ENCODE data around the gene PPP1R12C.
"Not testable (repeated sequence)": the region's sequence is repeated elsewhere in the genome, so short reads cannot be mapped to it uniquely, and the experiment has no call there.

The PPP1R12C gene

DNA sequence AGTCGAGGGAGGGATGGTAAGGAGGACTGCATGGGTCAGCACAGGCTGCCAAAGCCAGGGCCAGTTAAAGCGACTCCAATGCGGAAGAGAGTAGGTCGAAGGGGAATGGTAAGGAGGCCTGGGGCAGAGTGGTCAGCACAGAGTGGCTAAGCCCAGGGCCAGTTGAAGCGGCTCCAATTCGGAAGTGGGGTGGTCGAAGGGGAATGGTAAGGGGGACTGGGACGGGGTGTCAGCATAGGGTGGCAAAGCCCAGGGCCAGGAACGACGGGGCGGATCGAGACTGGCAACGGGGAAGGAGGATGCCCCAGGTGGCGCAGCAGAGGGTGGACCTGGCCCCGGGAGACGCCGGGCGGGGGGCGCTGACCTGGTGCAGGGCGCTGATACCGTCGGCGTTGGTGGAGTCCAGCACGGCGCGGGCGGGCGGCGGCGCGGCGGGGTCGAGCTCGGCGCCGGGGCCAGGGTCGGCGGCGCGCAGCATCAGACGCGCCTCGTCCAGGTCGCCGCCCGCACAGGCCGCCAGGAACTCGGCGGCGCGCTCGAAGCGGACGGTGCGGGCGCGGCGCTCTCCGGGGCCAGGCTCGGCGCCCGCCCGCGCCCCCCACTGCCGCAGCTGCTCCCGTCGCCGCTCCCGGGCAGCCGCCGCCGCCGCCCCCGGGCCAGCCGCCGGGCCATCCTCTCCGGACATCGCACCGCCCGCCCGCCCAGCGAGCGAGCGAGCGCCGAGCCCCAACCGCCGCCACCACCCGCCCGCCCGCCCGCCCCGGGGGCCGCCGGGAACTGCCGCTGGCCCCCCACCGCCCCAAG lies at the start of gene PPP1R12C:
Gene PPP1R12C (minus strand): TSS at position 779 of the 804 bp plus-strand sequence. CDS start 94 bp downstream, at position 685.
- DNase-seq = no peak

DNA sequence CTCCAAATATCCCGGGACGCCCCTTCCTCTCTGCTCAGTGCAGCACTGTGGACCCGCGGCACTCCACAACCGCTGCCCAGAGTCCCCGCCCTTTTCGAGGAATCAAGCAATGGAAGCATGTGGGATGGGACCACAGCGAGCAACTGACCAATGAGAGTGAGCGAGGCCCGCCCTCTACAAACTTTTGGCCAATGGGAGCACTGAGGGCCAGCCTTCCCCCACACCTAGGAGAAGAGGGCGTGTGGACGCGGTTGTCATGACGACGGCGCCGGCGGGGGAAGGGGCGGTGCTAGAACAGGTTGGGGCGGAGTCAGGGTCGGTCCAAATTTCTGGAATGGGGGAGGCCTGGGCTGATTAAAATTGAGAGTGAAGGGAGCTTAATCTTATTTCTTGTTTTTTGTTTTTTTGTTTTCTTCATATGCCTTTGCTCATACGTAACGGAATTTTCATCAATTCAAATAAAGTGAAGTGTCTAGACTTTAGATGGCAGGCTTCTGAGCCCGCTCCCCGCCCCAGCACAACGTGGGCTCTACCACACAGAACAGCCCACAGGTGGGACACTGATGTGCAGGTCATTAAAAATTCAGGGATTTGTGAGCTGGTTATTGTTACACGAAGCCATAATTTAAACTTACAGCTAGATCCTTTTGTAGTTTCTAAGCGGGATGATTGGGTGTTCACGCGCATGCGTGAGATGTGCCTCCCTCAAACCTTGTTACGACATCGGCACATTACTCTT lies 49.3 kb upstream of the PPP1R12C start, which contains the start of gene DNAAF3:
Gene DNAAF3 (minus strand): TSS at position 84 of the 739 bp plus-strand sequence. CDS start 200 bp downstream, outside the sequence.
- DNase-seq = peak; percentile 83

DNA sequence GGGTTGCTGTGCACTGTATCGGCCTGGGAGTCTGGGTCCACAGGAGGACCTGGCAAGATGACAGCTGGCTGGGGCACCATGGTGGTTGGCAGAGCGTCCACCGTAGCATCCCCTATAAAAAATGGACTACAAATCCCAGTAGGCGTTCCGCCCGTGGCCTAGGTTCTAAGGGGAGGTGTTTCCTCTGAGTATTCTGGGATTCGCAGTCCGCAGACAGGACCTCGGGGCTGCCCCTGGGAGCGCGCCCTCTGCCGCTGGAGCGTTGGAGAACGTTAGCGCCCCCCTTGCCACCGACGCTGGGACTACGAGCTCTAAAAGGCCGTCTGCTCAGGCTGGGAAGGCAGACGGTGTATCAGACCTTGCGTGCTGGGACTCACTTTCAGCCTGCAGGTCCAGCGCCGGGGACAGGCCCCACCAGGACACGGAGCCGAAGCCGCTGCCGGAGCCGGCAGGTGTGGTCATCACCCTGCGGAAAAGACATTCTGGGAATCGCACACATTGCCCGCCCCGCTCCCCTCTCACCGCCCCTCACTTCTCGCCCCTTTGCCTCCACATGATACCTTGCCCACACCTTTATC lies 48.6 kb upstream of the PPP1R12C start:
- DNase-seq = peak; percentile 63

DNA sequence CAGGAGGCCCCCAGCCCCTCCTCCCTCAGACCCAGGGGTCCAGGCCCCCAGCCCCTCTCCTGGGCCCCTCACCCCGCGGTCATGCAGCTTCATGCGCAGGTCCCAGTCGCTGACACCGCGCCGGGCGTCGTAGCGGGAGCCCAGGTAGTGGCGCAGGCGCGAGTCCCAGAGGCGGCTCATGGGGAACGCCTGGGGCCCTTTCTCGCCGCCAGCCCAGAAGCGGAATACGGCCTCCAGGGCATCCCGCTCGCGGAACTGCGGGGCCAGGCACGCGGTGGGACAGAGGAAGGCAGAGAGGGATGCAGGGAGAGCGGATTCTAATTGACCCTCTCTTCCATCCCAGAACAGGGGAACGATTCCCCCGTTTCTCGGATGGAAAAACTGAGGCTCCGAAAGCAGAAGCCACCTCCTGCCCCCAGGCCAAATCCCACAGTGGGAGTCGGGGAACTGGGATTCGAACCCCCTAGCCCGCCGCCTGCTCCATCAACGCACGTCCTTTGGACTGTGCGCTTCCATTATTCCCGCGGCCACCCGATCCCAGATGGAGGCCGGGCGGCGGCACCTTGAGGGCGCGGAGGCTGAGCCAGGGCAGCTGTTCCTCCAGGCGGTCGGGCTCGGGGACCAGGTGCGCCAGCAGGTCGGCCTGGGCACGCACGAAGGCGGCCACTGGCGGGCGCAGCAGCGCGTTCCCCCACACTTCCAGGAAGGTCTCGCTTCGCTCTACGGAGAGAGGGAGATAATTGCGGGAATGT lies 44.3 kb upstream of the PPP1R12C start:
- DNase-seq = no peak

DNA sequence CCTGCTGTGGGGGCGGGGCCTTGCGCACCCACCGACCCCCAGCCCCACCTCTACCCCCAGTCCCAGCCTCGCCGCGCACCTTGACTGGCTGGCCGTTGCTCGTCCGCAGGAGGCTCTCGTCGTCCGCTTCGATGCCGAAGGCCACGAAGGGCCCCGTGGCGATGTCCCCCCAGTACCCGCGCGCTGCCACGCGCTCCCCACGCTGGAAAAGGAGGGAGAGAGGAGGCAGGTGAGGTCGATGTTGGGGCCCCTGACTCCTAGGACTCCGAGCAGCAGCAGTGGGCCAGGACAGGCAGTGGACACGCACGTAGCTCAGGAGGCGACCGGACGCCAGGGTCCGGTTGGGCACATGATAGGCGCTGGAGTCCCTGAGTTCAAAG lies 43.5 kb upstream of the PPP1R12C start:
- no peak for DNase-seq

DNA sequence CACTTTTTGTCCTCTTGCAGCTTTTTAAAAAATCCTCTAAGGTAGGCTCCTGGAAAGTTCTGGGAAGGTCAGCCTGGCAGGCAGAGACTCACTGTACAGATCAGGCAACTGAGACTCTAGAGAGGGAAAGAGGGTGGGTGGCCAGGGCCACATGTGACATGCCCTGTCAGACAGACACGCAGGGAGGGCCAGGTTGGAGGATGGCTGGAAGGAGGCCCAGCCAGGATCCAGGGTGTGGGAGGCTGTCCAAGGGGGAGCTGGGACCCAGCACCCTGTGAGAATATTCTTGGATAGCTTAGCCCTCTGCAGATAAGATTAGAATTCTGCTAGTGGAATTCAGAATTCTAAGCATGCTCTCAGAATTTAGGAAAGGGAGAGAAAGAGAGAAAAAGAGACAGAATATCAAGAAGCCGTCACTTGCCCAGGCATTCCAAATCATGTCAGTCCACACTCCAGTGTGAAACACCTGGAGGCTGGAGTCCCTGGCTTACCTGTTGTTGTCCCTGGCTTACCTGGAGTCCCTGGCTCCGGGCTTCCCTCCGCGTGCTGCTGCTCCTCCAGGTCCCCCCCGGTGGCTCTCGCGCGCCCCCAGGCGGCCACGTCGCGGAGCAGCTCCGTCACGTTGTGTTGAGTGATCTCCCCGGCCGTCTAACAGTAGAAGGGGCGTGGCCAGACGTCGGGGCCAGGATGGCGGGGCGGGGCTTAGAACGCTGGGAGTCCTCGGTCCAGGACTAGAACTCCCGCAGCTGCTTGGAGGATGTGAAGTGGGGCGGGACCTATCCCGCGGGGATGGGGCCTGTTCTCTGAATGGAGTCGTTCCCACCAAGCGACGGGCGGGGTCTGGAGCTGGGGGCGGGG lies 42.9 kb upstream of the PPP1R12C start:
- DNase-seq = peak; percentile 88

DNA sequence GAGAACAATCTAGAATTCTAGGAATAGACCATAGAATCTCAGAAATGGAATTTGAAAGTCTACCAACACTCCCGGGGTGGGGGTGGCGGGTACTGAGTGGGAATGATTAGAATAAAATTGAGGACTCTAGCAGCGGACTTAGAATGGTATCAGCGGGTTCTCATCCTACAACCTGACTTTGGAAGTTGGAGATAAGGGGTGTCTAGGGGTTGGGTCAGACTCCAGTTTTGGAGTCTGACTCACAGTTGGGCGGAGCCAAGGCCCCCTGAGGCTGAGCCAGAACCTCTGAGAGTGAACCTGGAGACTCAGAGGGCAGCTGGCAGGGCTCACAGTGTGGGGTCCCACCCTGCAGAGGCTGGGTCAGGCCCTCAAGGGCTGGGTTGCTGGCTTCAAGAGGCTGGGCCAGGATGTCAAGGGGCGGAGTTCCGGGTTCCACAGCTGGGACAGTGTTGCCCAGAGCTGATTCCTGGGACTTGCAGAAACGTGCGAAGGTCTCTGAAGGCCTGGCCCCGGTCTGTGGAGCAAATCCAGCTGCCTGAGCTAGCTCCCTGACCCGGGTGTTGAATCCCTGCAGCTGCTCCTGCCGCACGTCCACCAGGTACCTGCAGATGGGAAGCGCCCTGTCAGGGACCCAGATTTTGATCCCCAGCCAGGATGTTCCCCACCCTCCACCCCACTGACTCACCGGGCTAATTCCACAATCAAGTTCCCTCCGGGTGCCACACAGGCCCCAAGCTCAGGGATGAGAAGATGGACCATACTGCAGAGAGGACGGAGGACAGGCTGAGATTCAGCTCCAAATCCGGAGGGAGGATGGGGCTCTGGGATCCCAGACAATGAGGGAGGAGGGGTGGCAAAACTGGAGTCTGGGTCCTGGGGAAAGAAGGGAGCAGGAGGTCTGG lies 41.7 kb upstream of the PPP1R12C start:
- DNase-seq = no peak

DNA sequence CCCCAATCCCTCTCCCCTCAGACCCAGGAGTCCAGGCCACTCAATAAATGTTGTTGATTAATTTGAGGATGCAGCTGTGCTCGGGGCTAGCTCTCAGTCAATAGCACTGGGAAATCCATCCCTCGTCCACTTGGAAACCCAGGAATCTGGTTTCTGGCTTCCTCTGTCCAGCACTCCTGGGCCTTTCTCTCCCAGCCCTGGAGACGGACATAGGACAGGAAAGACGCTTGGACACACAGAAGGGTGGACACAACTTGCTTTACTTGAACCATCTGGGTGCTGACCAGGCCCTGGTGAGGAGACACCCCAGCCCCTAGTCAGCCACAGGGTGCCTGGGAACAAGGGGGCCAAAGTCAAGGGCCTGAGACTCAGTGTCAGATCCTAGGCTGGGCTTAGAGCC lies 41.0 kb upstream of the PPP1R12C start:
- no peak for DNase-seq

DNA sequence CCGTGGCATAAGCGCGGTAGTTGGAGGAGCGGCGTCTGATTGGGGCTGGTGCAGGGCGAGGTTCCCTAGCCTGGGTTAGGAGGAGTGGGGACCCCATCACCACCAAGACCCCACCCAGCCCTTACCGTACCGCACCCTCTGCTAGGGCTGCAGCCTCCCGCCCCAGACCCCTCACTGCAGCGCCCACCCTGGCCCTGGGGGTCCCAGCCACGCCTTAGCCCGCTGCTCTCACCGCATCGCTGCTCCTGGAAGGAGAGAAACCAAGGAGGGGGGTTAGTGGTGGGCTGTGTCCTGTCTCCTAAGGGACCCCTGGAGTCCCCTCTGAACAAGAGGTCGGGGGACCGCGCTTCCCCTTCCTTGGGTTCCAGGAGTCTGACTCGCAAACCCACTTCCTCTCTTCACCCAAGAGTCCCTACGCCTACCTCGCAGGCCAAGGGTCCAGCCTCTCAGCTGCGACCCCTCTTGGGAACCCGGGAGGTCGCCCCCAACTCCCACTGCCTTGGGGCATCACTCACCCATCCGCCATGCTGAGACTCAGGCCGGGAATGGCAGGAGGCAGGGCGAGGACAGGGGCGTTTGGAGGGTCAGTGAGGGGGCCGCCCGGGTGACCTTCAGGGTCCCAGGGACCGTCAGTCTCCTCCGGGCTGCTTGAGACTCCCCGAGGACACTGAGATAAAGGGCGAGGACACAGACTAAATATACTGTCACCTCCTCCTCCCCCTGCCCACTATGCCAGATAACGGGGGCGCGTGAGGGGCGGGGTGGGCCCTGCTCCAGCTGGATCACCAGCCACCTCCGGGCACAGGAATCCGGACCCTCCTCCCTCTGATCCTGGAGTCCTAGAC lies 39.8 kb upstream of the PPP1R12C start, which contains the start of gene TNNI3:
Gene TNNI3 (minus strand): TSS at position 669 of the 845 bp plus-strand sequence. CDS start 143 bp downstream, at position 526.
- no peak for DNase-seq

DNA sequence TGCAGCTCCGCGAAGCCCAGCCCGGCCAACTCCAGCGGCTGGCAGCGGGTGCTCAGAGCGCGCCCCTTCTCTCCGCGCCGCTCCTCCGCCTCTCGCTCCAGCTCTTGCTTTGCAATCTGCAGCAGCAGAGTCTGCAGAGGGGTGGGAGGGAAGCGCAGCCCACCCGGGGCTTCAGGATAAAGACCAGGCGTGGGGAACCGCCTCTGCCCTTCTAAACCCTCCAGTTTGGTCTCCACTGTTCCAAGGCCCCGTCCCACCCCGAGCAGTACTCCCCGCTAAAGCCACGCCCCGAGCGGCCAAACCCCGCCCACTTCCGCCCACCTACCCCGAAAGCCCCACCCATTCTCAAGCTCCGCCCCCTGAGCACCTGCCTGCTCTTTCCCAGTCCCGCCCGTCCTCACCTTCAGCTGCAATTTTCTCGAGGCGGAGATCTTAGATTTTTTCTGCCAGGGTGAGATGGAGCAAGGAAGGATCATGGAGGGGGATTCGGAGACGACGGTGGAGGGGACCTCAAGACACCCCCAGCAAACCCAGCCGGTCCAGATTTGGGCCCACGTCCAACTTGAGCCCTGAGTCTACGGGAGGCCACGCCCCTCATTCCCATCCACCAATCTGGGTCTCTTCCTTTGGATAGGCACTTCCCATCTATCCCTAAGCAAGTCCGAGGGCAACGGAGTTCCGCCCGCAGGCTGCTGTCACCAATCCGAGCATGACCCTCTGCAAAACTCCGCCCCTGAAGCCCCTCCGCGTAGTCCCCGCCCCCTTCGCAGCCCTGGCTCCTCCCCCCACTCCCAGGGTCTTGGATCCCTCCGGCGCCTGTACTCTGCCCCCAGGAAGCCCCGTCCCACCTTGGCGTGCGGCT lies 39.0 kb upstream of the PPP1R12C start:
- peak; percentile 44 for DNase-seq

DNA sequence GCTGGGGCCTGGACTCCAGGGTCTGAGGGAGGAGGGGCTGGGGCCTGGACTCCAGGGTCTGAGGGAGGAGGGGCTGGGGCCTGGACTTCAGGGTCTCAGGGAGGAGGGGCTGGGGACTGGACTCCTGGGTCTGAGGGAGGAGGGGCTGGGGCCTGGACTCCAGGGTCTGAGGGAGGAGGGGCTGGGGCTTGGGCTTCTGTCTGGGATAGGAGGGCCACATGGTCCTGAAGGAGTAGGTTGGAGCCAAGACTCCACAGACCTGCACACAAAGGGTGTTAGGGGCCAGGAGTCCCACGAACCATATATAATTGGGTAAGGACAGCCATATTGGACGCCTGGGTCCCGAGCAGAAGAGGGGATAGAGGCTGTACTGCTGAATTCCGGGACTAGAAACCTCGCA lies 38.3 kb upstream of the PPP1R12C start:
- not testable (repeated sequence) for DNase-seq

DNA sequence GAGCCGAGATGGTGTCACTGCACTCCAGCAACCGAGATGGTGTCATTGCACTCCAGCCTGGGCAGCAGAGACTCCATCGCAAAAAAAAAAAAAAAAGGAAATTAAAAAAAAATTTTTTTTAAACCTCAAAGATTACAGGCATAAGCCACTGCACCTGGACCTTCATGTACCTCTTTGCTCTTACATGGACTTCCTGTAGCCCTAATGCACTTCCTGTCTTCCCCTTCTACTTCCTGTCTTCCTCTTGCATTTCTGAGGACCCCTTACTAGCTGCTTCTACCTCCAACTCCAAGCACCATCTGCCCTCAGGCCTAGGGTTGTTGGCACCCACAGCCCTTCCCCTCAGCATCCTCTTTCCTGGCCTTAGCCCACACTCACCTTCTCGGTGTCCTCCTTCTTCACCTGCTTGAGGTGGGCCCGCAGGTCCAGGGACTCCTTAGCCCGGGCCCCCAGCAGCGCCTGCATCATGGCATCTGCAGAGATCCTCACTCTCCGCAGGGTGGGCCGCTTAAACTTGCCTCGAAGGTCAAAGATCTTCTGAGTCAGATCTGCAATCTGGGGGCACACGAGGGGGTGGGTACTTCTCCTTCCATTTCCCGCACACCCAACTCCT lies 36.3 kb upstream of the PPP1R12C start:
- no peak for DNase-seq

DNA sequence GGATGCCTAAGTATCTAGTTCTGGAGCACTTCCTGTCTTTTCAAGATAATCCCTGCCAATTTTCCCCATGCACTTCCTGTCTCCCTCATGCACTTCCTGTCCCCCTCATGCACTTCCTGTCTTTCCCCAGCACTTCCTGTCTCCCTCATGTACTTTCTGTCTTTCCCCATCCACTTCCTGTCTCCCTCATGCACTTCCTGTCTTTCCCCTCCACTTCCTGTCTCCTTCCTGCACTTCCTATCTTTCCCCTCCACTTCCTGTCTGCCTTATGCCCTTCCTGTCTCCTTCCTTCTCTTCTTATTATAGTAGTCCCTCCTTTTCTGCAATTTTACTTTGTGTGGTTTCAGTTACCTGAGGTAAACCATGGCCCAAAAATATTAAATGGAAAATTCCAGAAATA lies 34.6 kb upstream of the PPP1R12C start:
- no peak for DNase-seq

DNA sequence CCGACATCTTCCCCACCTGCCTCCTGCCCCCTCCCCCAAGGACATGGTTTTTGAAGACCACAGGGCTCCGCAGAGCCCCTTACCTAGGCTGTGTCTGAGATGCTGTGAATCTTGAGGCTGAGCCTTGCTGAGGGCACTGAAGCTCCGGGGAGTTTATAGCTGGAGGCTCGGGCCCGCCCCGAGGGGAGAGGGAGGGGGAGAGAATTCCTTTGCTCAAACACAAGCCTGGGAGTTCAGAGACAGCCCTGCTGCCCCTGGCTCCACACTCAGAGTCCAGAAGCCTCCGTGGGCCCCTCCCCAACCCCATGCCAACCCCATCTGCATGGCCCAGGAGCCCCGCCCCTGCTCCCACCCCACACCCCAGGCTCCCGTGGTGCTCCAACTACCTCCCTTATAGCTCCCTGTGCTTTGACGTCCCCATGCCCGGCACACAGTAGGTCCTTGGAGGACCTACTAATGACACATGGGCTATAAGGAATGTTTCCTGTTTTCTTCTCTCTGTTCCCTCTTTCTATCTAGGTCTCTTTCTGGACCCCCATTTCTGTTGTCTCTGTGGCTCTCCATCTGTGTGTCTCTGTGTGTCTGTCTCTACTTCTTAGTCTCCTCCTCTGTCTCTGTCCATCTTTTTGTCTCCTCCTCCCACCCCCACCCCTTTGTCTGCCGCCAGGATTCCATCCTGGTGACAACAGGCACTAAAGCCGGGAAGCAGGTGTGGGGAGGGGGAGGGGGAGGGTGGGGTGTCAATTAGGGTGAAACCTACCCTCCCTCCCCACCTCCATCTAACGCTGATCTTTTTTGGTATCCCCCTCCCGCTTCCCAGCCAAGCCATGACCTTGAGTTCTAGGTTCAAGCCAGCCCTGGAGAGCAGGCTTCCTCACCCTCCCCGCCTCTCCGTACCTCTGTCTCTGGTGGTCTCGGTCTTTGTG lies 31.9 kb upstream of the PPP1R12C start, which contains the start of gene TNNT1:
Gene TNNT1 (minus strand): TSS at position 129 of the 926 bp plus-strand sequence. CDS start 2,049 bp downstream, outside the sequence.
- DNase-seq = no peak

DNA sequence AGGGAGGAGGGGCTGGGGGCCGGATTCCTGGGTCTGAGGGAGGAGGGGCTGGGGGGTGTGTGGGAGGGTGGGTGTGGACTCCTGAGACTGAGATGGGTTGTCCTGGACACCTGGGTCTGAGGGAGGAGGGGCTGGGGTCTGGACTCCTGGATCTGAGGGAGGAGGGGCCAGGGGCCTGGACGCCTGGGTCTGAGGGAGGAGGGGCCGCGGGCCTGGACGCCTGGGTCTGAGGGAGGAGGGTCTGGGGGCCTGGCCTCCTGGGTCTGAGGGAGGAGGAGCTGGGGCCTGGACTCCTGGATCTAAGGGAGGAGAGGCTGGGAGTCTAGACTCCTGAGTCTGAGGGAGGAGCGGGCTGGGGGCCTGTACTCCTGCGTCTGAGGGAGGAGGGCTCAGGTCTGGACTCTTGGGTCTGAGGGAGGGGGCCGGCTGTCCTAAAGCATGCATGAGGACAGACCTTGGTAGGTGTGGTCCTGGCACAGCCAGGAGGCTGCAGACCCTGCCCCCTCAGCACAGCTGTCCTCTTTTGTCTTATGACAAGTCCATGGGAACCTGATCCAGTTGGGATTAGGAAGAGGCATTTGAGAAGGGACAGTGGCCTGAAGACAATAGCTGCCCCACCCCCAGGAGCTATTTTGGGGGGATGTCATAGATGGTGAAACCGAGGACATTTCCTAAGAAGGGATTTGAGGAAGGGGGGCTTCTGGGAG lies 30.3 kb upstream of the PPP1R12C start:
- no peak for DNase-seq

DNA sequence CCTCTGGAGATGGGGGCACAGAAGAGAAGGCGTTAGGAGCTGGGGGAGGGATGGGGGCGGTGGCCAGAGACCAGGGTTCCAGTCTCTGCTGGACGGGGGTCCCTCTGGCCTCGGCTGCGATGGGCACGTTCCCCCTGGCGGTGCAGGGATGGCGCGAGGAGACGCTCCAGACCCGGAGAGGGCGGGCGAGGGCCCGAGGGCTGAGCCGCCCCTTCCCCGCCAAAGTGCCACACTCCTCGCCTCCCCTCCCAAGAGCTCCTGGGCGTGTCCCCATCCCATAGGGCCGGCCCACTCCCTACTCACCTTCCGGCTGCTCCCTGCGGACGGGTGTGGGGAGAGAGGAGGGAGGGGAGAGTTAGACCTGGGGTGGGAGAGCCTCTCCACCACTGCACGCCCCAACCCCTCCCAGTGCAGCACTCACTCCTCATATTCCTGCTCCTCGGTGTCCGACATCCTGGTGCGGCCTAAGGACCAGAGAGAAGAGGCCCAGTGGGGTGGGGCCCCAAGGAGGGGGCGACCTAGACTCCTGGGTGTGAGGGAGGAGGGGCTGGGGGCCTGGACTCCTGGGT lies 29.4 kb upstream of the PPP1R12C start:
- no peak for DNase-seq
